ENCODE data around the gene PVALEF.

DNA sequence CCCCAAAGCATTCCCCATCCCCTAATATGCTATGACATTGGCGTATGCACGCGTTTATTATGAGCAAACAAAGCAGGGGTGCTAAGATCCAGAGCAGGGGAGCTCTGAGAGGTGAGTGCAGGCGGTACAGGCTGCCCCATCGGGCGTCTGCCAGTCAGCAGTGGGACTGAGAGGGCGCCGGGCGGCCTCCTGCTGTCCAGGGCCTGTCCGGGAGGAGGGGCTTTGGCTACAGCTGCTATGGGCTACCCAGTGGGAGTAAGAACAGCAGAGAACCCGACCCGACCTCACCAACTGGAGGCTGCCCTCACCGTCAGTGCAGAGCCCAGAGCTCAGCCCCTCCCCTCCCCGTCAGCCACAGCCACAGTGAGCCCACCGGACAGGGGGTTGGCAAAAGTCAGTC is 19.2 kb downstream of the PVALEF start:
- TF ChIP-seq YY1 (IDR thresholded peaks at IDR 0.05; ENCODE audit: low read depth) (no peak), RAD21 (IDR thresholded peaks at IDR 0.05; ENCODE audit: low read depth) (no peak), TEAD4 (IDR thresholded peaks at IDR 0.05) (no peak), ZBTB7A (IDR thresholded peaks at IDR 0.05; ENCODE audit: low read depth) (no peak), EP300 (IDR thresholded peaks at IDR 0.05; ENCODE audit: borderline replicate concordance) (no peak), CEBPB (IDR thresholded peaks at IDR 0.05) (no peak), CREB1 (IDR thresholded peaks at IDR 0.05; ENCODE audit: low read depth) (no peak)

All from Ishikawa (cell line).